Hepatocyte (in vitro differentiated cells): ENCODE measurements around the gene NKAPL. TPM values are rescaled to one million over a fixed set of nuclear protein-coding genes. Genes with fewer than 3 reads are reported as not detected.
"Not testable (repeated sequence)": the region's sequence is repeated elsewhere in the genome, so short reads cannot be mapped to it uniquely, and the experiment has no call there.

ENCODE experiments used
- DNase-seq: peaks from one replicate; pipeline ENCODE4 v3.0.0-alpha.2; 2016; ENCODE audit warnings: low spot score
- H2AFZ ChIP-seq: fragments of 200-600 bp; sonication (generic); 2 replicates; pipeline ENCODE4 v1.6.0; 2016; ENCODE audit warnings: antibody characterized with exemption, mild to moderate bottlenecking
- H3K27ac ChIP-seq: fragments of 200-600 bp; sonication (generic); 2 replicates; pipeline ENCODE4 v1.5.1; 2016; ENCODE audit warnings: mild to moderate bottlenecking
- H3K27me3 ChIP-seq: fragments of 200-600 bp; sonication (generic); 2 replicates; pipeline ENCODE4 v1.6.1; 2016
- H3K36me3 ChIP-seq: fragments of 200-600 bp; sonication (generic); replicated peaks from 2 replicates; pipeline ENCODE4 v1.5.1; 2016; ENCODE audit warnings: low read depth; ENCODE audit not compliant: insufficient read depth
- H3K4me1 ChIP-seq: fragments of 200-600 bp; sonication (generic); 2 replicates; pipeline ENCODE4 v1.5.1; 2016; ENCODE audit warnings: mild to moderate bottlenecking, moderate library complexity; ENCODE audit not compliant: insufficient read depth
- H3K4me2 ChIP-seq: fragments of 200-600 bp; sonication (generic); 2 replicates; pipeline ENCODE4 v1.6.0; 2016
- H3K4me3 ChIP-seq: fragments of 200-600 bp; sonication (generic); 2 replicates; pipeline ENCODE4 v1.5.1; 2016; ENCODE audit warnings: mild to moderate bottlenecking
- H3K79me2 ChIP-seq: fragments of 200-600 bp; sonication (generic); 2 replicates; pipeline ENCODE4 v1.6.0; 2017; ENCODE audit warnings: mild to moderate bottlenecking
- H3K9me2 ChIP-seq: fragments of 200-600 bp; sonication (generic); replicated peaks from 2 replicates; pipeline ENCODE4 v1.6.0; 2017; ENCODE audit warnings: mild to moderate bottlenecking; ENCODE audit not compliant: insufficient read depth
- H3K9me3 ChIP-seq: fragments of 200-600 bp; sonication (generic); 2 replicates; pipeline ENCODE4 v1.5.1; 2016; ENCODE audit warnings: low read depth, mild to moderate bottlenecking
- H4K20me1 ChIP-seq: fragments of 200-600 bp; sonication (generic); 2 replicates; pipeline ENCODE4 v1.6.0; 2016; ENCODE audit warnings: mild to moderate bottlenecking; ENCODE audit not compliant: insufficient read depth, poor library complexity, severe bottlenecking
- EZH2 ChIP-seq: fragments of 200-600 bp; sonication (generic); IDR thresholded peaks from 2 replicates; pipeline ENCODE4 v1.6.1; 2016; ENCODE audit warnings: antibody characterized with exemption, mild to moderate bottlenecking, borderline replicate concordance
- EZH2phosphoT487 ChIP-seq: fragments of 200-600 bp; sonication (generic); IDR thresholded peaks from one replicate; pipeline ENCODE4 v1.6.1; 2018; ENCODE audit warnings: antibody characterized with exemption, mild to moderate bottlenecking, low read depth, moderate library complexity; ENCODE audit not compliant: unreplicated experiment, severe bottlenecking
- WGBS: methylation state at CpG from one replicate; pipeline ENCODE4 v1.1.6; 2016; ENCODE audit warnings: low lambda C conversion rate; ENCODE audit errors: missing lambda C conversion rate; 5-methylcytosine and 5-hydroxymethylcytosine counted together
- polyA plus RNA-seq: library from polyadenylated mRNA; unstranded; fragments of >200 nt; fragmentation: Nextera tagmentation; extraction: Ambion mirVana; gene quantifications from 2 replicates; pipeline ENCODE4 v1.2.1, GENCODE V29; 2016
- total RNA-seq: library from RNA; depleted of rRNA; stranded (reverse); fragments of >200 nt; gene quantifications from 2 replicates; pipeline ENCODE4 v1.2.3, GENCODE V29; 2014
- TF ChIP-seq, protein P1 (sequence below): fragments of 200-600 bp; sonication (generic); IDR thresholded peaks from 2 replicates; pipeline ENCODE4 v1.5.1; 2016; ENCODE audit warnings: antibody characterized with exemption, mild to moderate bottlenecking; ENCODE audit not compliant: poor library complexity

NKAPL gene
- total and polyA plus RNA-seq, 2 experiments from 2014 or later = 0.17 TPM; not detected in 1

- WGBS = 94% methylated on average over 3 of the region's 3 CpGs
Observed at GRCh38 chr6:28303570-28303969, 44.5 kb downstream of the NKAPL start.

GRCh38 chr6:28306363-28306762, 47.3 kb downstream of the NKAPL start:
- H4K20me1 ChIP-seq = not testable (repeated sequence)

More at GRCh38 chr6:28303570-28303969, 44.5 kb downstream of the NKAPL start:
- Histone ChIP-seq H3K27ac (no peak overlapping the region), H3K9me3 (no peaks in the 10 kb centered on the region), H3K79me2 (no peaks in the 10 kb centered on the region), H4K20me1 (no peaks in the 10 kb centered on the region), H3K4me1 (no peaks in the 10 kb centered on the region), H3K4me2 (no peak overlapping the region), H3K27me3 (no peaks in the 10 kb centered on the region), H3K36me3 (no peaks in the 10 kb centered on the region), H3K9me2 (no peaks in the 10 kb centered on the region), H3K4me3 (no peak overlapping the region), H2AFZ (no peak overlapping the region)
- TF ChIP-seq, protein P1, sequence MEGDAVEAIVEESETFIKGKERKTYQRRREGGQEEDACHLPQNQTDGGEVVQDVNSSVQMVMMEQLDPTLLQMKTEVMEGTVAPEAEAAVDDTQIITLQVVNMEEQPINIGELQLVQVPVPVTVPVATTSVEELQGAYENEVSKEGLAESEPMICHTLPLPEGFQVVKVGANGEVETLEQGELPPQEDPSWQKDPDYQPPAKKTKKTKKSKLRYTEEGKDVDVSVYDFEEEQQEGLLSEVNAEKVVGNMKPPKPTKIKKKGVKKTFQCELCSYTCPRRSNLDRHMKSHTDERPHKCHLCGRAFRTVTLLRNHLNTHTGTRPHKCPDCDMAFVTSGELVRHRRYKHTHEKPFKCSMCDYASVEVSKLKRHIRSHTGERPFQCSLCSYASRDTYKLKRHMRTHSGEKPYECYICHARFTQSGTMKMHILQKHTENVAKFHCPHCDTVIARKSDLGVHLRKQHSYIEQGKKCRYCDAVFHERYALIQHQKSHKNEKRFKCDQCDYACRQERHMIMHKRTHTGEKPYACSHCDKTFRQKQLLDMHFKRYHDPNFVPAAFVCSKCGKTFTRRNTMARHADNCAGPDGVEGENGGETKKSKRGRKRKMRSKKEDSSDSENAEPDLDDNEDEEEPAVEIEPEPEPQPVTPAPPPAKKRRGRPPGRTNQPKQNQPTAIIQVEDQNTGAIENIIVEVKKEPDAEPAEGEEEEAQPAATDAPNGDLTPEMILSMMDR = no peak
- TF ChIP-seq EZH2 (no peak), EZH2phosphoT487 (no peak)
- no peak for DNase-seq

More at GRCh38 chr6:28306363-28306762, 47.3 kb downstream of the NKAPL start:
- not testable (repeated sequence) for DNase-seq, H3K4me2 ChIP-seq, H3K27ac ChIP-seq, H3K4me3 ChIP-seq, H3K79me2 ChIP-seq, H3K4me1 ChIP-seq, H3K27me3 ChIP-seq, H3K36me3 ChIP-seq, H3K9me2 ChIP-seq, H2AFZ ChIP-seq, H3K9me3 ChIP-seq

Other genes starting within 250 kb of the NKAPL start
- gene ZNF165, start 178.7 kb upstream of the NKAPL start, total RNA-seq = 6.5 and 9.4 TPM in 2 replicates
- 4.8 and 5.9 TPM in 2 replicates for gene ZNF165, start 178.7 kb upstream of the NKAPL start, polyA plus RNA-seq
- 4.1 and 4.3 TPM in 2 replicates for gene ZSCAN16, start 134.7 kb upstream of the NKAPL start, total RNA-seq
- 5.4 and 6.7 TPM in 2 replicates for gene ZSCAN16, start 134.7 kb upstream of the NKAPL start, polyA plus RNA-seq
- gene ZKSCAN8, start 117.4 kb upstream of the NKAPL start, total RNA-seq = 18.2 and 21.2 TPM in 2 replicates
- 3.2 and 4.1 TPM in 2 replicates for gene ZKSCAN8, start 117.4 kb upstream of the NKAPL start, polyA plus RNA-seq
- 12.1 and 12.2 TPM in 2 replicates for gene ZSCAN9, start 34.0 kb upstream of the NKAPL start, total RNA-seq
- gene ZSCAN9, start 34.0 kb upstream of the NKAPL start, polyA plus RNA-seq = 7.4 and 8.0 TPM in 2 replicates
- gene ZKSCAN4, start 7.0 kb upstream of the NKAPL start, total RNA-seq = 3.1 and 4.3 TPM in 2 replicates
- 3.1 and 3.5 TPM in 2 replicates for gene ZKSCAN4, start 7.0 kb upstream of the NKAPL start, polyA plus RNA-seq
- gene ZSCAN26, start 7.8 kb downstream of the NKAPL start, total RNA-seq = 14.7 and 24.4 TPM in 2 replicates
- 7.6 and 7.8 TPM in 2 replicates for gene ZSCAN26, start 7.8 kb downstream of the NKAPL start, polyA plus RNA-seq
- 5.1 and 6.2 TPM in 2 replicates for gene PGBD1, start 22.3 kb downstream of the NKAPL start, total RNA-seq
- 2.5 and 3.1 TPM in 2 replicates for gene PGBD1, start 22.3 kb downstream of the NKAPL start, polyA plus RNA-seq
- gene ZSCAN31, start 76.9 kb downstream of the NKAPL start, total RNA-seq = 2.6 and 4.6 TPM in 2 replicates
- gene ZSCAN31, start 76.9 kb downstream of the NKAPL start, polyA plus RNA-seq = 1.8 and 3.4 TPM in 2 replicates
- gene ZKSCAN3, start 90.7 kb downstream of the NKAPL start, total RNA-seq = 6.8 and 7.1 TPM in 2 replicates
- gene ZKSCAN3, start 90.7 kb downstream of the NKAPL start, polyA plus RNA-seq = 1.9 and 3.1 TPM in 2 replicates
- gene ZSCAN12, start 140.4 kb downstream of the NKAPL start, total RNA-seq = 5.6 and 6.1 TPM in 2 replicates
- 2.1 and 3.2 TPM in 2 replicates for gene ZSCAN12, start 140.4 kb downstream of the NKAPL start, polyA plus RNA-seq
- gene ZSCAN23, start 184.2 kb downstream of the NKAPL start, total RNA-seq = 1.9 and 5.6 TPM in 2 replicates
- 0.48 and 1.4 TPM in 2 replicates for gene ZSCAN23, start 184.2 kb downstream of the NKAPL start, polyA plus RNA-seq